ENCODE measurements around the gene STK39.

The STK39 gene

DNA sequence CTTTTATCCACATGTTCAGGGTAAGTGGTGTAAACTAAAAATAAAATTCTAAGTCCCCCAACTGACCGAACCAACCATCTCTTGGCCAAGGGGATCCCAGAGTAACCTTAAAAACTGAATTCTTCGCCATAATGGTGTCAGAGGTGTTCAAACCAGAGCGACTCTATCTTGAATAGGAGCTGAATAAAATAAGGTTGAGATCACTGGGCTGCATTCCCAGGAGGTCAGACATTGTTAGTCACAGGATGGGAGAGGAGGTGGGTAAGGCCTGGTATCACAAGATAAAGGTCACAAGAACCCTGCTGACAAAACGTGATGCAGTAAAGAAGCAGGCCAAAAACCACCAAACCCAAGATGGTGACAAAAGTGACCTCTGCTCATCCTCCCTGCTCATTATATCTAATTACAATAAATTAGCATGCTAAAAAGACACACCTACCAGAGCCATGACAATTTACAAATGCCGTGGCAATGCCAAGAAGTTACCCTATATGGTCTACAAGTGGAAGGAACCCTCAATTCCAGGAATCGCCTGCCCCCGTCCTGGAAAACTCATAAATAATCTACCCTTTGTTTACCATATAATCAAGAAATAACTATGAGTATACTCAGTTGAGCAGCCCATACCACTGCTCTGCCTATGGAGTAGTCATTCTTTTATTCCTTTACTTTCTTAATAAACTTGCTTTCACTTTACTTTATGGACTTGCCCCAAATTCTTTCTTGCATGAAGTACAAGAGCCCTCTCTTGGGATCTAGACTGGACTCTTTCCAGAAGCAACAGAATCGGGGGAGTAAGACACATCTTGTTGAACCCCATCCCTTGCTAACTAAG, 302.4 kb downstream of the STK39 start:
- TF ChIP-seq, protein P1, sequence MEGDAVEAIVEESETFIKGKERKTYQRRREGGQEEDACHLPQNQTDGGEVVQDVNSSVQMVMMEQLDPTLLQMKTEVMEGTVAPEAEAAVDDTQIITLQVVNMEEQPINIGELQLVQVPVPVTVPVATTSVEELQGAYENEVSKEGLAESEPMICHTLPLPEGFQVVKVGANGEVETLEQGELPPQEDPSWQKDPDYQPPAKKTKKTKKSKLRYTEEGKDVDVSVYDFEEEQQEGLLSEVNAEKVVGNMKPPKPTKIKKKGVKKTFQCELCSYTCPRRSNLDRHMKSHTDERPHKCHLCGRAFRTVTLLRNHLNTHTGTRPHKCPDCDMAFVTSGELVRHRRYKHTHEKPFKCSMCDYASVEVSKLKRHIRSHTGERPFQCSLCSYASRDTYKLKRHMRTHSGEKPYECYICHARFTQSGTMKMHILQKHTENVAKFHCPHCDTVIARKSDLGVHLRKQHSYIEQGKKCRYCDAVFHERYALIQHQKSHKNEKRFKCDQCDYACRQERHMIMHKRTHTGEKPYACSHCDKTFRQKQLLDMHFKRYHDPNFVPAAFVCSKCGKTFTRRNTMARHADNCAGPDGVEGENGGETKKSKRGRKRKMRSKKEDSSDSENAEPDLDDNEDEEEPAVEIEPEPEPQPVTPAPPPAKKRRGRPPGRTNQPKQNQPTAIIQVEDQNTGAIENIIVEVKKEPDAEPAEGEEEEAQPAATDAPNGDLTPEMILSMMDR (conservative IDR thresholded peaks at IDR 0.05): no peak
- TF ChIP-seq ZFX (IDR thresholded peaks at IDR 0.05): no peak
- H3K27ac ChIP-seq: no peak overlapping the region

DNA sequence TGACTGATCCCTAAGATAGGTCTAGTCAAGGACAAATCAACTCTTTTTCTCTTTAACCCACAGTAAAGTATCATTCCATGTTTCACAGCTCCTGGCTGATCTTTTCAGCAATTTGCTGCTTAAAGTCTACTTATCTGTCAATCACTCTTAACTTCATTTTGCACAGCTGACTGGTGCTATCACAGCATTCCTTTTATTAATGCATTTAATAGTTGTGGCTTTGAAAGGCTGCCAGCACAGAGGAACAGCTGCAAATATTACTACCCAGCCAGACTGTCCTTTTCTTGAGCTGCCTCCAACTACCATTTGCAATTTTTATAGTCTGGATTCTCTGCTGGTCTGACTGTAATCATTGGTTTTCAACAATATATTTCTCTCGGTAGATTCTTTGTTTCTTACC, 303.5 kb downstream of the STK39 start:
- no peak overlapping the region for H3K27ac ChIP-seq
- TF ChIP-seq, protein P1 (conservative IDR thresholded peaks at IDR 0.05): no peak
- no peak for TF ChIP-seq ZFX (IDR thresholded peaks at IDR 0.05)

DNA sequence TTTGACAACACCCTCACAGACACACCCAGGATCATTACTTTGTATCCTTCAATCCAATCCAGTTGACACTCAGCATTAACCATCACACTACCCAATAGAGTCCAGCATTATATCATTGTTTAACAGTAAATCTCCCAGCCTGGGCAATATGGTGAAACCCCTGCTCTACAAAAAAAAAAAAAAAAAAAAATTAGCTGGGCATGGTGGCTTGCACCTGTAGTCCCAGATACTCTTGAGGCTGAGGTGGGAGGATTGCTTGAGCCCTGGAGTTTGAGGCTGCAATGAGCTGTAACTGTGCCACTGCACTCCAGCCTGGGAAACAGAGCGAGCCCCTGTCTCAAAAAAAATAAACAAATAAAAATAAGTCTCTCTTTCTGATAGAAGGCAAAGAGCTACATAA, 304.0 kb downstream of the STK39 start:
- TF ChIP-seq ZFX (IDR thresholded peaks at IDR 0.05): no peak
- TF ChIP-seq, protein P1 (conservative IDR thresholded peaks at IDR 0.05): no peak
- H3K27ac ChIP-seq: no peak overlapping the region

DNA sequence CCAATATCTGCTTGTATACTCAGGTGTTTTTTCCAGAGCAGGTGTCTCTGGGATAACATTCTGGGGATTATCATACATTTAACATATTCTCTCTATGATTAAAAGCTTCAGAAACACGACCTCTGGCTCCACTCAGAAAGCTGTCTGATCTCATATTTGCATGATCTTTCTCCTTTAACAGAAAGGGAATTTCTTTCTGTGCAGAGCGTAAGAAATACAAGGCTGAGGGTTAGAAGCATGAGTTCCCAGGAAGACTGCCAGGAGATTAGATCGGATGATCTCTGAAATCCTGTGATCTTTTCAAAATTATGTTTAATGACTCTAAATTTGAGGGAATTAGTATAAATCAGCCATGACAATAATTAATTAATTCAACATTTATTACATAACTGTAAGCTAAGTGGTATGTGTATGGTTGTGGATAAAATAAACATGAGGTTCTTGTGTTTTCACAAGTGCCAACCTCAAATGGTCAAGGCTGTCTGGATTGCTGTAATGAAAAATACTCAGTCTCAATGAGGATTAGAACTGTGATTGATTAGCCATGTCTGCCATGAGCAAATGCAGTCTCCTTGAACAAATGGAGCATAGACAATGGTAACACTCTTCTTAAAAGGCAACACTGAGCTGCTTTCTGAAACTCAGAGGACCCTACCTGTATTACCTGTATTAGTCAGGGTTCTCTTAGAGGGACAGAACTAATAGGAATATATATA, 304.9 kb downstream of the STK39 start:
- TF ChIP-seq, protein P1 (conservative IDR thresholded peaks at IDR 0.05): no peak
- no peak overlapping the region for H3K27ac ChIP-seq

DNA sequence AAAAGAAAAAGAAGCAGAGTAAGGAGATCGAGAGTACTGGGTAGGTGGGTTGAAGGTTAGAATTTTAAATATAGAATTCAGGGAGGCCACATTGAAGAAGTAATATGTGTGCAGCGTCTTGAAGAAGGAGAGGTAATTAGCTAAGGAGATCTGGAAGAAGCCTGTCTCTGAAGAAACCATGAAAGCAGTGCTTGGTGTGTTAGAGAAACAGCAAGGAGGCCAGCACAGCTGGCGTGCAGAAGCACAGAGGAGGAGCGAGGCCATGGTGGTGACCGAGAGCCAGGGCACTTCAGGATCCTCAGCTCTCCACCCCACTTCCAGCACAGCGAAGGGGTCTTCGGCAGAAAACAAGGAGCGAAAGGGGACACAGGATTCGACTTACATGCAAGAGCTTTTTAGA, 305.8 kb downstream of the STK39 start:
- no peak for TF ChIP-seq ZFX (IDR thresholded peaks at IDR 0.05)
- TF ChIP-seq, protein P1 (conservative IDR thresholded peaks at IDR 0.05): no peak
- no peak overlapping the region for H3K27ac ChIP-seq

DNA sequence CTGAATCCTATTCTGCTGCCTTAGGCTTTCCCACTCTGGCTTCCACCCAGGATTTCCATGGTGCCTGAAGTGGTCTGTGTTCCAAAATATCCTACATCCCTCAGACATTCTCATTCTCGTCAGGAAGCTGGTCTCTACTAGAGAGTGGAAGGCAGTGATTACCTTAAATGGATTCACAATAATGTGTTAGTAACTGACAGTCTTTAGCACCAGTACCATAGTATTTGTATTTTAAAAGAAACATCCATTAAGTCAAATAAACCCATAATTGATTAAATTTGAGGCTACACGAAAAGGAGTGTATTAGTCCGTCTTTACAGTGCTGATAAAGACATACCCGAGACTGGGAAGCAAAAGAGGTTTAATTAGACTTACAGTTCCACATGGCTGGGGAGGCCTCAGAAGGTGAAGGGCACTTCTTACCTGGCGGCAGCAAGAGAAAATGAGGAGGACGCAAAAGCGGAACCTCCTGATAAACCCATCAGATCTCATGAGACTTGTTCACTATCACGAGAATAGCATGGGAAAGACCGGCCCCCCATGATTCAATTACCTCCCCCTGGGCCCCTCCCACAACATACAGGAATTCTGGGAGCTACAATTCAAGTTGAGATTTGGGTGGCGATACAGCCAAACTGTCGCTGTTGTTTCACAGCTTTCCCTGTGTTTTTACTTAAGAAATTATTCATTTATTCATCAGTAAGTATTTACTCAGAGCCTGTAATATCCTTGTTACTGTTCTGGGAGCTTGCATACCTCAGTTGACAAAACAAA, 306.5 kb downstream of the STK39 start:
- TF ChIP-seq, protein P1 (conservative IDR thresholded peaks at IDR 0.05): no peak
- no peak for TF ChIP-seq ZFX (IDR thresholded peaks at IDR 0.05)
- H3K27ac ChIP-seq: no peak overlapping the region

DNA sequence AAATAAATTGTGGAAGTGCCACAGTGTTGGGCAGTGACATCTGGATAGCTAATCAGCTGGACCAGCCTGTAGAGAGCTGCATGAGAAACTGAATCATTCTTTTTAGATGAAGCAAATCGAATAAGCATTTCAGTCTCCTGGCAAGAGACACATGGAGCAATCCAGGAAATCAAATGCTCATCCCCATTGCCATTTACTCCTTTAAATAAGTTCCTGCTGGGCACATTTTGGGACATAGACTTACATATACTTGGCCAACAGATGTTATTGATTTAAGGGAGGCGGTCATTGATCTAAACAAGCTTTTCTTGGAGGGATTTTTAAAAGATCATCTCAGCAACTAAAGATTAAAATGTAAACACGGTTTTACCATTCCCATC, 307.1 kb downstream of the STK39 start:
- TF ChIP-seq ZFX (IDR thresholded peaks at IDR 0.05): no peak
- no peak overlapping the region for H3K27ac ChIP-seq

Data from C4-2B (cell line).